IMR-90 (cell line): ENCODE data around the gene NANOS1.

ENCODE experiments used
- BHLHE40 ChIP-seq: fragments of 150-350 bp; IDR thresholded peaks from 2 replicates; pipeline ENCODE4 v1.6.1; 2016; ENCODE audit warnings: mild to moderate bottlenecking, low read depth, low read length
- CEBPB ChIP-seq: IDR thresholded peaks from 2 replicates; pipeline ENCODE4 v1.6.1; 2012; ENCODE audit warnings: low read depth, low read length, improper control_type of control experiment
- CHD1 ChIP-seq: IDR thresholded peaks from 2 replicates; pipeline ENCODE4 v1.6.1; 2012; ENCODE audit warnings: low read depth, low read length, improper control_type of control experiment
- CTCF ChIP-seq: conservative IDR thresholded peaks from 2 replicates; pipeline ENCODE4 v1.5.1; 2012; ENCODE audit warnings: mild to moderate bottlenecking, low read depth, low read length, improper control_type of control experiment
- ELK1 ChIP-seq: fragments of 150-350 bp; IDR thresholded peaks from 2 replicates; pipeline ENCODE4 v1.6.1; 2016; ENCODE audit warnings: low read depth, mild to moderate bottlenecking, low read length, moderate library complexity, borderline replicate concordance
- FOS ChIP-seq: fragments of 150-350 bp; IDR thresholded peaks from 2 replicates; pipeline ENCODE4 v1.6.1; 2016; ENCODE audit warnings: low read depth, low read length
- MAFK ChIP-seq: IDR thresholded peaks from 2 replicates; pipeline ENCODE4 v1.6.1; 2012; ENCODE audit warnings: low read depth, low read length, improper control_type of control experiment
- MAZ ChIP-seq: IDR thresholded peaks from 2 replicates; pipeline ENCODE4 v1.6.1; 2012; ENCODE audit warnings: low read depth, mild to moderate bottlenecking, low read length, improper control_type of control experiment, moderate library complexity, borderline replicate concordance
- MXI1 ChIP-seq: IDR thresholded peaks from 2 replicates; pipeline ENCODE4 v1.6.1; 2012; ENCODE audit warnings: low read depth, mild to moderate bottlenecking, low read length, moderate library complexity, borderline replicate concordance
- POLR2A ChIP-seq: IDR thresholded peaks from 2 replicates; pipeline ENCODE4 v1.6.1; 2012; ENCODE audit warnings: mild to moderate bottlenecking, low read depth, low read length
- RAD21 ChIP-seq: IDR thresholded peaks from 2 replicates; pipeline ENCODE4 v1.6.1; 2012; ENCODE audit warnings: low read length, improper control_type of control experiment
- RCOR1 ChIP-seq: IDR thresholded peaks from 2 replicates; pipeline ENCODE4 v1.6.1; 2012; ENCODE audit warnings: mild to moderate bottlenecking, low read length, improper control_type of control experiment; ENCODE audit not compliant: insufficient replicate concordance
- RFX5 ChIP-seq: IDR thresholded peaks from 2 replicates; pipeline ENCODE4 v1.8.0; 2012; ENCODE audit warnings: low read depth, mild to moderate bottlenecking, low read length, moderate library complexity
- TF ChIP-seq, protein P1 (sequence below): fragments of 150-350 bp; IDR thresholded peaks from 2 replicates; pipeline ENCODE4 v1.6.1; 2017; ENCODE audit warnings: mild to moderate bottlenecking, antibody characterized with exemption, low read length, low read depth

- TF ChIP-seq CTCF (no peak), MXI1 (no peak), POLR2A (no peak), RFX5 (no peak), ELK1 (no peak), RCOR1 (no peak), CHD1 (no peak), FOS (no peak), MAFK (no peak), CEBPB (no peak), RAD21 (no peak), BHLHE40 (no peak), MAZ (no peak)
- TF ChIP-seq, protein P1, sequence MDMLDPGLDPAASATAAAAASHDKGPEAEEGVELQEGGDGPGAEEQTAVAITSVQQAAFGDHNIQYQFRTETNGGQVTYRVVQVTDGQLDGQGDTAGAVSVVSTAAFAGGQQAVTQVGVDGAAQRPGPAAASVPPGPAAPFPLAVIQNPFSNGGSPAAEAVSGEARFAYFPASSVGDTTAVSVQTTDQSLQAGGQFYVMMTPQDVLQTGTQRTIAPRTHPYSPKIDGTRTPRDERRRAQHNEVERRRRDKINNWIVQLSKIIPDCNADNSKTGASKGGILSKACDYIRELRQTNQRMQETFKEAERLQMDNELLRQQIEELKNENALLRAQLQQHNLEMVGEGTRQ: no peak
These were observed 22.3 kb downstream of the NANOS1 start for GRCh38 chr10:119051775-119052174.
